GM23338 (cell line): ENCODE measurements around the gene STXBP5. TPM values are rescaled to one million over a fixed set of nuclear protein-coding genes. Genes with fewer than 3 reads are reported as not detected.

Source experiments
- ATAC-seq: fragments of 200-7000 bp; cut with Tn5 transposase; 3 replicates; pipeline ENCODE4 v1.9.1; 2020
- DNase-seq: peaks from one replicate; pipeline ENCODE4 v3.0.0-alpha.2; 2015; ENCODE audit warnings: low spot score
- H2AFZ ChIP-seq: fragments of 200-600 bp; sonication (generic); 2 replicates; pipeline ENCODE4 v1.8.0; 2016; ENCODE audit warnings: antibody characterized with exemption, mild to moderate bottlenecking, moderate library complexity
- H3F3A ChIP-seq: fragments of 200-600 bp; sonication (generic); replicated peaks from 2 replicates; pipeline ENCODE4 v1.8.0; 2017; ENCODE audit warnings: antibody characterized with exemption, mixed run types, low read depth
- H3K27ac ChIP-seq: fragments of 200-600 bp; sonication (generic); 2 replicates; pipeline ENCODE4 v1.6.1; 2016; ENCODE audit warnings: low read depth
- H3K27me3 ChIP-seq: fragments of 200-600 bp; sonication (generic); 2 replicates; pipeline ENCODE4 v1.8.0; 2016; ENCODE audit warnings: mild to moderate bottlenecking, mixed run types, moderate library complexity; ENCODE audit not compliant: insufficient read depth
- H3K36me3 ChIP-seq: fragments of 200-600 bp; sonication (generic); 2 replicates; pipeline ENCODE4 v1.8.0; 2016; ENCODE audit warnings: mild to moderate bottlenecking; ENCODE audit not compliant: insufficient read depth
- H3K4me1 ChIP-seq: fragments of 200-600 bp; sonication (generic); 2 replicates; pipeline ENCODE4 v1.8.0; 2016; ENCODE audit warnings: mild to moderate bottlenecking, moderate library complexity; ENCODE audit not compliant: insufficient read depth
- H3K4me2 ChIP-seq: fragments of 200-600 bp; sonication (generic); 2 replicates; pipeline ENCODE4 v1.7.1; 2017; ENCODE audit warnings: mixed run types
- H3K4me3 ChIP-seq: fragments of 200-600 bp; sonication (generic); 2 replicates; pipeline ENCODE4 v1.6.1; 2016; ENCODE audit warnings: mixed run types
- H3K79me2 ChIP-seq: fragments of 200-600 bp; sonication (generic); replicated peaks from 2 replicates; pipeline ENCODE4 v1.8.0; 2017; ENCODE audit warnings: mild to moderate bottlenecking; ENCODE audit not compliant: insufficient read depth
- H3K9me2 ChIP-seq: fragments of 200-600 bp; sonication (generic); 2 replicates; pipeline ENCODE4 v1.8.0; 2017; ENCODE audit not compliant: insufficient read depth
- H4K20me1 ChIP-seq: fragments of 200-600 bp; sonication (generic); replicated peaks from 2 replicates; pipeline ENCODE4 v1.8.0; 2017; ENCODE audit warnings: mild to moderate bottlenecking; ENCODE audit not compliant: insufficient read depth
- H3K27ac Mint-ChIP-seq: 2 replicates; pipeline ENCODE4 v1.8.0; 2020; ENCODE audit warnings: inconsistent platforms, mild to moderate bottlenecking, moderate library complexity, mixed read lengths
- H3K27me3 Mint-ChIP-seq: 3 replicates; pipeline ENCODE4 v1.8.0; 2022; ENCODE audit warnings: low read depth, mild to moderate bottlenecking, moderate library complexity, mixed read lengths, inconsistent platforms; ENCODE audit not compliant: insufficient read depth, poor library complexity
- H3K36me3 Mint-ChIP-seq: 3 replicates; pipeline ENCODE4 v1.8.0; 2021; ENCODE audit warnings: low read depth, mild to moderate bottlenecking, inconsistent platforms, moderate library complexity, mixed read lengths
- H3K4me1 Mint-ChIP-seq: 3 replicates; pipeline ENCODE4 v1.8.0; 2020; ENCODE audit warnings: mild to moderate bottlenecking, inconsistent platforms, mixed read lengths
- H3K4me3 Mint-ChIP-seq: 3 replicates; pipeline ENCODE4 v1.8.0; 2021; ENCODE audit warnings: moderate library complexity, mild to moderate bottlenecking, inconsistent platforms, mixed read lengths
- H3K9me3 Mint-ChIP-seq: 3 replicates; pipeline ENCODE4 v1.8.0; 2020; ENCODE audit warnings: moderate library complexity, mild to moderate bottlenecking, inconsistent platforms, mixed read lengths
- CREB1 ChIP-seq: fragments of 250-450 bp; sonication (Bioruptor Pico); IDR thresholded peaks from 2 replicates; pipeline ENCODE4 v1.5.0; 2020; ENCODE audit warnings: low read depth, mild to moderate bottlenecking, moderate library complexity
- EZH2 ChIP-seq: fragments of 200-600 bp; sonication (generic); IDR thresholded peaks from one replicate; pipeline ENCODE4 v1.8.0; 2017; ENCODE audit warnings: antibody characterized with exemption, mild to moderate bottlenecking, low read depth; ENCODE audit not compliant: unreplicated experiment
- EZH2phosphoT487 ChIP-seq: fragments of 200-600 bp; sonication (generic); IDR thresholded peaks from one replicate; pipeline ENCODE4 v1.8.1; 2018; ENCODE audit warnings: antibody characterized with exemption; ENCODE audit not compliant: unreplicated experiment
- JUNB ChIP-seq: IDR thresholded peaks from one replicate; pipeline ENCODE4 v1.6.1; 2016; ENCODE audit warnings: antibody characterized with exemption; ENCODE audit not compliant: unreplicated experiment
- NANOG ChIP-seq: IDR thresholded peaks from 2 replicates; pipeline ENCODE4 v1.6.1; 2016; ENCODE audit warnings: antibody characterized with exemption, borderline replicate concordance
- POLR2AphosphoS5 ChIP-seq: IDR thresholded peaks from 2 replicates; pipeline ENCODE4 v1.6.1; 2016; ENCODE audit warnings: antibody characterized with exemption, low read depth
- STAT1 ChIP-seq: IDR thresholded peaks from one replicate; pipeline ENCODE4 v1.6.1; 2016; ENCODE audit warnings: antibody characterized with exemption; ENCODE audit not compliant: unreplicated experiment
- ZNF114 ChIP-seq: fragments of 250-450 bp; sonication (Bioruptor Pico); IDR thresholded peaks from 2 replicates; pipeline ENCODE4 v1.5.0; 2020; ENCODE audit warnings: mild to moderate bottlenecking, moderate library complexity
- ZNF331 ChIP-seq: fragments of 250-450 bp; sonication (Bioruptor Pico); IDR thresholded peaks from 2 replicates; pipeline ENCODE4 v1.5.0; 2020; ENCODE audit warnings: low read depth, mild to moderate bottlenecking, moderate library complexity
- polyA plus RNA-seq: library from polyadenylated mRNA; unstranded; fragments of >200 nt; fragmentation: Nextera tagmentation; extraction: Ambion mirVana; gene quantifications from 2 replicates; pipeline ENCODE4 v1.2.1, GENCODE V29; 2016
- total RNA-seq: library from RNA; depleted of rRNA; stranded (reverse); fragments of >200 nt; shearing (Covaris generic); gene quantifications from 2 replicates; pipeline ENCODE4 v1.2.3, GENCODE V29; 2014
- TF ChIP-seq, protein P1 (sequence below): IDR thresholded peaks from one replicate; pipeline ENCODE4 v1.6.1; 2018; ENCODE audit warnings: antibody characterized with exemption; ENCODE audit not compliant: unreplicated experiment
- TF ChIP-seq, protein P2 (sequence below): fragments of 250-450 bp; sonication (Bioruptor Pico); IDR thresholded peaks from 2 replicates; pipeline ENCODE4 v1.5.0; 2020; ENCODE audit warnings: mild to moderate bottlenecking, moderate library complexity
- TF ChIP-seq, protein P3 (sequence below): IDR thresholded peaks from 2 replicates; pipeline ENCODE4 v1.6.1; 2016; ENCODE audit warnings: antibody characterized with exemption
- TF ChIP-seq, protein P4 (sequence below), 2 experiments: fragments of 200-600 bp in 1 of 2; sonication (generic) in 1 of 2; conservative IDR thresholded peaks; 2 replicates each; pipeline versions ENCODE4 v1.5.1 to v1.6.1; 2016 to 2017; ENCODE audit warnings: antibody characterized with exemption in 2 of 2, low read depth in 2 of 2, mild to moderate bottlenecking in 2 of 2, moderate library complexity in 1 of 2

STXBP5 gene
- total and polyA plus RNA-seq, 2 experiments from 2014 or later: 3.9 to 17.8 TPM

DNA sequence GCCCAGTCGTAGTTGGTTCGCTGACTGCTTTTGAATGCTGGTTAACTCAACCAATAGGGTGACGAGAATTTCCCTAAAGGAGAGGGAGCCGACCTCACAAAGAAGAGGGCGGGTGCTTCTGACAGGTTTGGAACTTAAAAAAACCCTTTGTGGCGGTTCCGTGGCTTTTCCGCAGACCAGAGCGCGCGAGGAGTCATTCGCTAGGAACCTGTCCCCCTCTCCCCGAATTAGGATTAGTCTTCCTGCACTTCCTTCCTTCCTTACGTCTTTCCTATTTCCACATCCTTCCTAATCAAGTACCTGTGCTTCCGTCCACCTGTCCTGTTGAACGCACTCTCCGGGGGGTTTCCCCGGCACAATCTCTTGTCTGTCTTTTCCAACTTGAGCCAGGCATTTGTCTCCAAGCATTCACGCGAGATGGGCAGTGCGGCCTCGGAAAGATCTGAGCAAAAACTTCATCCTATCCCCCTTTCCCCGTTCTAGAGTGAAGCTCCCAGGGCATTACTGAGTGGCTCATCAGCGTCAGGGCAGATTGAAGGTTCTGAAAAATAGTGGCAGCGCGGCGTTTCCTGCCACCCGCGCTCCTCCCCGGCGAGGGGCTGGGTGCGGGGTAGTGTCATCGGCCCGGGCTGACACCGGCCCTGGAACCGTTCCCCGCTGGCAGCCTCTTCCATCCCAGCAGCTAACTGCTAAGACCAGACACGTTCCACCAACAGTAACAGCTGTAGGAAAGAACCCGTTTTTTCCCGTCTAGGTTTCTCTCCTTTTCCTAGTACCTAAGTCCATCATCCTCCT lies 1.5 kb upstream of the STXBP5 start:
- H3K36me3 ChIP-seq: no peaks in the 10 kb centered on the region
- H3K9me2 ChIP-seq: no peaks in the 10 kb centered on the region
- Mint-ChIP-seq H3K9me3 (no peaks in the 10 kb centered on the region; the same call in 2 of the 3 replicates), H3K4me3 (peak overlapping the region; percentile 93), H3K4me1 (peaks cover 11% of the 10 kb centered on the region; the same call in 2 of the 3 replicates), H3K27me3 (peaks cover 3% of the 10 kb centered on the region), H3K36me3 (no peaks in the 10 kb centered on the region), H3K27ac (peak overlapping the region; percentile 26; the same call in 1 of the 2 replicates)
- peak; percentile 89 for ATAC-seq
- no peak overlapping the region for H3K27ac ChIP-seq
- DNase-seq: peak; percentile 97
- peak overlapping the region; percentile 76 for H3K4me2 ChIP-seq
- TF ChIP-seq, protein P1, sequence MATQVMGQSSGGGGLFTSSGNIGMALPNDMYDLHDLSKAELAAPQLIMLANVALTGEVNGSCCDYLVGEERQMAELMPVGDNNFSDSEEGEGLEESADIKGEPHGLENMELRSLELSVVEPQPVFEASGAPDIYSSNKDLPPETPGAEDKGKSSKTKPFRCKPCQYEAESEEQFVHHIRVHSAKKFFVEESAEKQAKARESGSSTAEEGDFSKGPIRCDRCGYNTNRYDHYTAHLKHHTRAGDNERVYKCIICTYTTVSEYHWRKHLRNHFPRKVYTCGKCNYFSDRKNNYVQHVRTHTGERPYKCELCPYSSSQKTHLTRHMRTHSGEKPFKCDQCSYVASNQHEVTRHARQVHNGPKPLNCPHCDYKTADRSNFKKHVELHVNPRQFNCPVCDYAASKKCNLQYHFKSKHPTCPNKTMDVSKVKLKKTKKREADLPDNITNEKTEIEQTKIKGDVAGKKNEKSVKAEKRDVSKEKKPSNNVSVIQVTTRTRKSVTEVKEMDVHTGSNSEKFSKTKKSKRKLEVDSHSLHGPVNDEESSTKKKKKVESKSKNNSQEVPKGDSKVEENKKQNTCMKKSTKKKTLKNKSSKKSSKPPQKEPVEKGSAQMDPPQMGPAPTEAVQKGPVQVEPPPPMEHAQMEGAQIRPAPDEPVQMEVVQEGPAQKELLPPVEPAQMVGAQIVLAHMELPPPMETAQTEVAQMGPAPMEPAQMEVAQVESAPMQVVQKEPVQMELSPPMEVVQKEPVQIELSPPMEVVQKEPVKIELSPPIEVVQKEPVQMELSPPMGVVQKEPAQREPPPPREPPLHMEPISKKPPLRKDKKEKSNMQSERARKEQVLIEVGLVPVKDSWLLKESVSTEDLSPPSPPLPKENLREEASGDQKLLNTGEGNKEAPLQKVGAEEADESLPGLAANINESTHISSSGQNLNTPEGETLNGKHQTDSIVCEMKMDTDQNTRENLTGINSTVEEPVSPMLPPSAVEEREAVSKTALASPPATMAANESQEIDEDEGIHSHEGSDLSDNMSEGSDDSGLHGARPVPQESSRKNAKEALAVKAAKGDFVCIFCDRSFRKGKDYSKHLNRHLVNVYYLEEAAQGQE: no peak
- TF ChIP-seq CREB1 (CRISPR knock-in tag): peak; percentile 59
- TF ChIP-seq, protein P2, sequence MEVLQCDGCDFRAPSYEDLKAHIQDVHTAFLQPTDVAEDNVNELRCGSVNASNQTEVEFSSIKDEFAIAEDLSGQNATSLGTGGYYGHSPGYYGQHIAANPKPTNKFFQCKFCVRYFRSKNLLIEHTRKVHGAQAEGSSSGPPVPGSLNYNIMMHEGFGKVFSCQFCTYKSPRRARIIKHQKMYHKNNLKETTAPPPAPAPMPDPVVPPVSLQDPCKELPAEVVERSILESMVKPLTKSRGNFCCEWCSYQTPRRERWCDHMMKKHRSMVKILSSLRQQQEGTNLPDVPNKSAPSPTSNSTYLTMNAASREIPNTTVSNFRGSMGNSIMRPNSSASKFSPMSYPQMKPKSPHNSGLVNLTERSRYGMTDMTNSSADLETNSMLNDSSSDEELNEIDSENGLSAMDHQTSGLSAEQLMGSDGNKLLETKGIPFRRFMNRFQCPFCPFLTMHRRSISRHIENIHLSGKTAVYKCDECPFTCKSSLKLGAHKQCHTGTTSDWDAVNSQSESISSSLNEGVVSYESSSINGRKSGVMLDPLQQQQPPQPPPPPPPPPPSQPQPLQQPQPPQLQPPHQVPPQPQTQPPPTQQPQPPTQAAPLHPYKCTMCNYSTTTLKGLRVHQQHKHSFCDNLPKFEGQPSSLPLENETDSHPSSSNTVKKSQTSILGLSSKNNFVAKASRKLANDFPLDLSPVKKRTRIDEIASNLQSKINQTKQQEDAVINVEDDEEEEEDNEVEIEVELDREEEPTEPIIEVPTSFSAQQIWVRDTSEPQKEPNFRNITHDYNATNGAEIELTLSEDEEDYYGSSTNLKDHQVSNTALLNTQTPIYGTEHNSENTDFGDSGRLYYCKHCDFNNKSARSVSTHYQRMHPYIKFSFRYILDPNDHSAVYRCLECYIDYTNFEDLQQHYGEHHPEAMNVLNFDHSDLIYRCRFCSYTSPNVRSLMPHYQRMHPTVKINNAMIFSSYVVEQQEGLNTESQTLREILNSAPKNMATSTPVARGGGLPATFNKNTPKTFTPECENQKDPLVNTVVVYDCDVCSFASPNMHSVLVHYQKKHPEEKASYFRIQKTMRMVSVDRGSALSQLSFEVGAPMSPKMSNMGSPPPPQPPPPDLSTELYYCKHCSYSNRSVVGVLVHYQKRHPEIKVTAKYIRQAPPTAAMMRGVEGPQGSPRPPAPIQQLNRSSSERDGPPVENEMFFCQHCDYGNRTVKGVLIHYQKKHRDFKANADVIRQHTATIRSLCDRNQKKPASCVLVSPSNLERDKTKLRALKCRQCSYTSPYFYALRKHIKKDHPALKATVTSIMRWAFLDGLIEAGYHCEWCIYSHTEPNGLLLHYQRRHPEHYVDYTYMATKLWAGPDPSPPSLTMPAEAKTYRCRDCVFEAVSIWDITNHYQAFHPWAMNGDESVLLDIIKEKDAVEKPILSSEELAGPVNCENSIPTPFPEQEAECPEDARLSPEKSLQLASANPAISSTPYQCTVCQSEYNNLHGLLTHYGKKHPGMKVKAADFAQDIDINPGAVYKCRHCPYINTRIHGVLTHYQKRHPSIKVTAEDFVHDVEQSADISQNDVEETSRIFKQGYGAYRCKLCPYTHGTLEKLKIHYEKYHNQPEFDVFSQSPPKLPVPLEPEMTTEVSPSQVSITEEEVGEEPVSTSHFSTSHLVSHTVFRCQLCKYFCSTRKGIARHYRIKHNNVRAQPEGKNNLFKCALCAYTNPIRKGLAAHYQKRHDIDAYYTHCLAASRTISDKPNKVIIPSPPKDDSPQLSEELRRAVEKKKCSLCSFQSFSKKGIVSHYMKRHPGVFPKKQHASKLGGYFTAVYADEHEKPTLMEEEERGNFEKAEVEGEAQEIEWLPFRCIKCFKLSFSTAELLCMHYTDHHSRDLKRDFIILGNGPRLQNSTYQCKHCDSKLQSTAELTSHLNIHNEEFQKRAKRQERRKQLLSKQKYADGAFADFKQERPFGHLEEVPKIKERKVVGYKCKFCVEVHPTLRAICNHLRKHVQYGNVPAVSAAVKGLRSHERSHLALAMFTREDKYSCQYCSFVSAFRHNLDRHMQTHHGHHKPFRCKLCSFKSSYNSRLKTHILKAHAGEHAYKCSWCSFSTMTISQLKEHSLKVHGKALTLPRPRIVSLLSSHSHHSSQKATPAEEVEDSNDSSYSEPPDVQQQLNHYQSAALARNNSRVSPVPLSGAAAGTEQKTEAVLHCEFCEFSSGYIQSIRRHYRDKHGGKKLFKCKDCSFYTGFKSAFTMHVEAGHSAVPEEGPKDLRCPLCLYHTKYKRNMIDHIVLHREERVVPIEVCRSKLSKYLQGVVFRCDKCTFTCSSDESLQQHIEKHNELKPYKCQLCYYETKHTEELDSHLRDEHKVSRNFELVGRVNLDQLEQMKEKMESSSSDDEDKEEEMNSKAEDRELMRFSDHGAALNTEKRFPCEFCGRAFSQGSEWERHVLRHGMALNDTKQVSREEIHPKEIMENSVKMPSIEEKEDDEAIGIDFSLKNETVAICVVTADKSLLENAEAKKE (CRISPR knock-in tag): no peak
- TF ChIP-seq EZH2: no peak
- no peak for TF ChIP-seq ZNF114
- TF ChIP-seq EZH2phosphoT487: no peak
- TF ChIP-seq, protein P3, sequence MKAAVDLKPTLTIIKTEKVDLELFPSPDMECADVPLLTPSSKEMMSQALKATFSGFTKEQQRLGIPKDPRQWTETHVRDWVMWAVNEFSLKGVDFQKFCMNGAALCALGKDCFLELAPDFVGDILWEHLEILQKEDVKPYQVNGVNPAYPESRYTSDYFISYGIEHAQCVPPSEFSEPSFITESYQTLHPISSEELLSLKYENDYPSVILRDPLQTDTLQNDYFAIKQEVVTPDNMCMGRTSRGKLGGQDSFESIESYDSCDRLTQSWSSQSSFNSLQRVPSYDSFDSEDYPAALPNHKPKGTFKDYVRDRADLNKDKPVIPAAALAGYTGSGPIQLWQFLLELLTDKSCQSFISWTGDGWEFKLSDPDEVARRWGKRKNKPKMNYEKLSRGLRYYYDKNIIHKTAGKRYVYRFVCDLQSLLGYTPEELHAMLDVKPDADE: peak; percentile 66
- TF ChIP-seq ZNF331 (CRISPR knock-in tag): no peak
- TF ChIP-seq, protein P4, sequence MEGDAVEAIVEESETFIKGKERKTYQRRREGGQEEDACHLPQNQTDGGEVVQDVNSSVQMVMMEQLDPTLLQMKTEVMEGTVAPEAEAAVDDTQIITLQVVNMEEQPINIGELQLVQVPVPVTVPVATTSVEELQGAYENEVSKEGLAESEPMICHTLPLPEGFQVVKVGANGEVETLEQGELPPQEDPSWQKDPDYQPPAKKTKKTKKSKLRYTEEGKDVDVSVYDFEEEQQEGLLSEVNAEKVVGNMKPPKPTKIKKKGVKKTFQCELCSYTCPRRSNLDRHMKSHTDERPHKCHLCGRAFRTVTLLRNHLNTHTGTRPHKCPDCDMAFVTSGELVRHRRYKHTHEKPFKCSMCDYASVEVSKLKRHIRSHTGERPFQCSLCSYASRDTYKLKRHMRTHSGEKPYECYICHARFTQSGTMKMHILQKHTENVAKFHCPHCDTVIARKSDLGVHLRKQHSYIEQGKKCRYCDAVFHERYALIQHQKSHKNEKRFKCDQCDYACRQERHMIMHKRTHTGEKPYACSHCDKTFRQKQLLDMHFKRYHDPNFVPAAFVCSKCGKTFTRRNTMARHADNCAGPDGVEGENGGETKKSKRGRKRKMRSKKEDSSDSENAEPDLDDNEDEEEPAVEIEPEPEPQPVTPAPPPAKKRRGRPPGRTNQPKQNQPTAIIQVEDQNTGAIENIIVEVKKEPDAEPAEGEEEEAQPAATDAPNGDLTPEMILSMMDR (conservative IDR thresholded peaks at IDR 0.05; ENCODE audit: low read depth in 2 of 2): no peak
- no peak for TF ChIP-seq NANOG
- peak; percentile 65 for TF ChIP-seq POLR2AphosphoS5
- no peak for TF ChIP-seq JUNB
- TF ChIP-seq STAT1: no peak
- 0 out of 2 replicates have a peak, but pooled peaks cover 6% of the 10 kb centered on the region for H3K27me3 ChIP-seq
- H3K79me2 ChIP-seq: peaks cover 29% of the 10 kb centered on the region
- peak overlapping the region; percentile 58 for H3K4me3 ChIP-seq
- peaks cover 13% of the 10 kb centered on the region for H4K20me1 ChIP-seq
- H3F3A ChIP-seq: no peaks in the 10 kb centered on the region
- peaks cover 13% of the 10 kb centered on the region for H3K4me1 ChIP-seq
- peak overlapping the region; percentile 91 for H2AFZ ChIP-seq
